MM.1S (cell line): ENCODE measurements around the gene LDLRAD4.

Experiments used
- DNase-seq: peaks from one replicate; pipeline ENCODE4 v3.0.0-alpha.2; 2015
- H2AFZ ChIP-seq: fragments of 300-600 bp; sonication (generic); 2 replicates; pipeline ENCODE4 v1.6.0; 2016; ENCODE audit warnings: antibody characterized with exemption, low read length
- H3F3A ChIP-seq: fragments of 300-600 bp; sonication (generic); 2 replicates; pipeline ENCODE4 v1.6.1; 2016; ENCODE audit warnings: mild to moderate bottlenecking, antibody characterized with exemption, low read length, moderate library complexity, mixed read lengths; ENCODE audit not compliant: insufficient read depth
- H3K27ac ChIP-seq: fragments of 300-600 bp; sonication (generic); 2 replicates; pipeline ENCODE4 v1.5.1; 2016; ENCODE audit warnings: mild to moderate bottlenecking, low read length
- H3K27me3 ChIP-seq: fragments of 300-600 bp; sonication (generic); replicated peaks from 2 replicates; pipeline ENCODE4 v1.6.0; 2016; ENCODE audit warnings: low read length; ENCODE audit not compliant: insufficient read depth
- H3K36me3 ChIP-seq: fragments of 300-600 bp; sonication (generic); replicated peaks from 2 replicates; pipeline ENCODE4 v1.6.1; 2016; ENCODE audit warnings: mild to moderate bottlenecking, low read length, mixed read lengths; ENCODE audit not compliant: insufficient read depth
- H3K4me1 ChIP-seq: fragments of 300-600 bp; sonication (generic); 2 replicates; pipeline ENCODE4 v1.6.1; 2016; ENCODE audit warnings: low read length, mixed read lengths
- H3K4me2 ChIP-seq: fragments of 300-600 bp; sonication (generic); 2 replicates; pipeline ENCODE4 v1.6.0; 2016; ENCODE audit warnings: low read depth, low read length
- H3K4me3 ChIP-seq: fragments of 300-600 bp; sonication (generic); 2 replicates; pipeline ENCODE4 v1.5.1; 2016; ENCODE audit warnings: low read length, mixed read lengths
- H3K79me2 ChIP-seq: fragments of 300-600 bp; sonication (generic); 2 replicates; pipeline ENCODE4 v1.6.1; 2016; ENCODE audit warnings: mixed run types, low read length, mixed read lengths
- H3K9ac ChIP-seq: fragments of 300-600 bp; sonication (generic); 2 replicates; pipeline ENCODE4 v1.6.1; 2016; ENCODE audit warnings: low read length, mixed read lengths
- H3K9me2 ChIP-seq: fragments of 300-600 bp; sonication (generic); replicated peaks from 2 replicates; pipeline ENCODE4 v1.6.1; 2016; ENCODE audit warnings: mild to moderate bottlenecking, low read length, mixed read lengths; ENCODE audit not compliant: insufficient read depth
- H3K9me3 ChIP-seq: fragments of 300-600 bp; sonication (generic); replicated peaks from 2 replicates; pipeline ENCODE4 v1.6.1; 2016; ENCODE audit warnings: mild to moderate bottlenecking, low read length, mixed read lengths; ENCODE audit not compliant: insufficient read depth
- H4K20me1 ChIP-seq: fragments of 300-600 bp; sonication (generic); 2 replicates; pipeline ENCODE4 v1.6.1; 2016; ENCODE audit warnings: mild to moderate bottlenecking, low read length, moderate library complexity, mixed read lengths; ENCODE audit not compliant: insufficient read depth
- EZH2 ChIP-seq: fragments of 300-600 bp; sonication (generic); optimal IDR thresholded peaks from 2 replicates; pipeline ENCODE3; 2017; ENCODE audit warnings: low read depth, mild to moderate bottlenecking, antibody characterized with exemption, low read length, mixed read lengths
- EZH2phosphoT487 ChIP-seq: fragments of 300-600 bp; sonication (generic); IDR thresholded peaks from 2 replicates; pipeline ENCODE4 v1.6.1; 2018; ENCODE audit warnings: antibody characterized with exemption, low read length
- TF ChIP-seq, protein P1 (sequence below): fragments of 300-600 bp; sonication (generic); IDR thresholded peaks from 2 replicates; pipeline ENCODE4 v1.5.1; 2016; ENCODE audit warnings: antibody characterized with exemption, low read length, mixed read lengths

The LDLRAD4 gene

DNA sequence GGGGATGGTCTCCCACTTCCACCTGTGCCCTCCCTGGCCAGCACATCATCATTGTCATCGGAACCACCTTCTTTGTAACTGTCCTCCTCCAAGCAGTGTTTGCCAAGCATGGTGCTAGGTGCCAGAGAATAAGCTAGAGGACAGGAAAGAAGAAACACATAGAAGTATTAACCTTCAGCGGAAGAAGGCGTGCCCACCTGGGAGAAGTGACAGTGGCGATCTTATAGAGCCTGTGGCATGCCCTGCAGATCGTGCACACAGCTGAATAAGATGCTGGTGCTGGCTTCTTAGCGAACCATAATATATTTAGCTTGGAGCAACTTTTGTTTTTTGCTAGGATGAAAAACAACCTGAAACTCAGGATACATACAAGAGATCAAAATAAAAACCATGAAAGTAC is 359.8 kb downstream of the LDLRAD4 start:
- no peaks in the 10 kb centered on the region for H4K20me1 ChIP-seq
- no peaks in the 10 kb centered on the region for H3K79me2 ChIP-seq
- H3K27ac ChIP-seq = no peak overlapping the region
- no peak overlapping the region for H3K4me3 ChIP-seq
- no peak for TF ChIP-seq EZH2
- TF ChIP-seq, protein P1, sequence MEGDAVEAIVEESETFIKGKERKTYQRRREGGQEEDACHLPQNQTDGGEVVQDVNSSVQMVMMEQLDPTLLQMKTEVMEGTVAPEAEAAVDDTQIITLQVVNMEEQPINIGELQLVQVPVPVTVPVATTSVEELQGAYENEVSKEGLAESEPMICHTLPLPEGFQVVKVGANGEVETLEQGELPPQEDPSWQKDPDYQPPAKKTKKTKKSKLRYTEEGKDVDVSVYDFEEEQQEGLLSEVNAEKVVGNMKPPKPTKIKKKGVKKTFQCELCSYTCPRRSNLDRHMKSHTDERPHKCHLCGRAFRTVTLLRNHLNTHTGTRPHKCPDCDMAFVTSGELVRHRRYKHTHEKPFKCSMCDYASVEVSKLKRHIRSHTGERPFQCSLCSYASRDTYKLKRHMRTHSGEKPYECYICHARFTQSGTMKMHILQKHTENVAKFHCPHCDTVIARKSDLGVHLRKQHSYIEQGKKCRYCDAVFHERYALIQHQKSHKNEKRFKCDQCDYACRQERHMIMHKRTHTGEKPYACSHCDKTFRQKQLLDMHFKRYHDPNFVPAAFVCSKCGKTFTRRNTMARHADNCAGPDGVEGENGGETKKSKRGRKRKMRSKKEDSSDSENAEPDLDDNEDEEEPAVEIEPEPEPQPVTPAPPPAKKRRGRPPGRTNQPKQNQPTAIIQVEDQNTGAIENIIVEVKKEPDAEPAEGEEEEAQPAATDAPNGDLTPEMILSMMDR = no peak
- TF ChIP-seq EZH2phosphoT487 = no peak
- H3K36me3 ChIP-seq = no peaks in the 10 kb centered on the region
- H3K27me3 ChIP-seq = no peaks in the 10 kb centered on the region
- no peaks in the 10 kb centered on the region for H3K9me3 ChIP-seq
- no peaks in the 10 kb centered on the region for H3K4me1 ChIP-seq
- no peak overlapping the region for H3K4me2 ChIP-seq
- H3K9me2 ChIP-seq = no peaks in the 10 kb centered on the region
- H3K9ac ChIP-seq = no peak overlapping the region
- no peak for DNase-seq
- no peaks in the 10 kb centered on the region for H3F3A ChIP-seq
- H2AFZ ChIP-seq = no peak overlapping the region

DNA sequence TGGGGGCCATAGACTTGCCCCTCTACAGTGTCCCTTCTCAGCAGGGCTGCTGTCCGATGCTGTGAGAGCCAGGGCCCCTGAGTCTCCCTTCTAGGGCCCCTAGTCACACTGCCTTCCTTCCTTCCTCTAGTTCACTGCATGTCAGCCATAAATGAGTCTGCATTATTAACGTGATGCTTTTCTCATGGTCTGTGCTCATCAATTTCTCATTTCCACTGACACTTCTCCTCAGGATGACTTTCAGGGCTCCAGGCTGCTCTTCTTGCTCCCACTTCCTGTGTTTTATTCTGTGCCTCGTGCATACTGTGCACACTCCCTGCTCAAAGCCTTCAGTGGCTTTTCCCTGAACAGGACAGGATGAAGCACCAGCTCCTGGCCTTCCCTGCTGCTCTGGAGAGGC is 361.3 kb downstream of the LDLRAD4 start:
- Histone ChIP-seq H3K9me2 (no peaks in the 10 kb centered on the region), H3K79me2 (no peaks in the 10 kb centered on the region), H3K4me1 (no peaks in the 10 kb centered on the region), H3K4me2 (no peak overlapping the region), H4K20me1 (no peaks in the 10 kb centered on the region), H3K4me3 (no peak overlapping the region), H3K27me3 (no peaks in the 10 kb centered on the region), H3K27ac (no peak overlapping the region), H3K9me3 (no peaks in the 10 kb centered on the region), H2AFZ (no peak overlapping the region), H3K36me3 (no peaks in the 10 kb centered on the region), H3K9ac (no peak overlapping the region), H3F3A (no peaks in the 10 kb centered on the region)
- TF ChIP-seq EZH2phosphoT487 (no peak), EZH2 (no peak)
- TF ChIP-seq, protein P1 = no peak
- no peak for DNase-seq

DNA sequence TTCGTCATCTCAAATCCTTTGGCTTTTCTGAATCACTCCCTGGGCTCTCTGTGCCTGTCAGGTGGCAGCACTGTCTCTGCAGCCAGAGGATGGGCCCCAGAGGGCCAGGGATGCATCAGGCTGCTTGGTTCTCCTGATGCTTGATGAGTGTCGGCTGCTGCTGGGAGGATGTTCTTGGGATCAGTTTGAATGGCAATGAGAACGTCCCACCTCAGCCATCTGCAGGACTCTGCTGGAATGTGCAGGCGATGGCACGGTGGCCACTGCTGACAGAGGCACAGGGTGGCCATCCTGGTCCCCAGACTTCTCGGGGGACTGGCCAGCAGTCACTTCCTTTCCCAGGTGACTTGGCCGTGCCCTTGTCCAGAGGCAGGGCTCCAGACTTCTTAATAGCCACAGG is 361.8 kb downstream of the LDLRAD4 start:
- H3K9me2 ChIP-seq = no peaks in the 10 kb centered on the region
- H2AFZ ChIP-seq = no peak overlapping the region
- H3K4me1 ChIP-seq = no peaks in the 10 kb centered on the region
- H4K20me1 ChIP-seq = no peaks in the 10 kb centered on the region
- no peaks in the 10 kb centered on the region for H3K27me3 ChIP-seq
- no peak for DNase-seq
- H3K79me2 ChIP-seq = no peaks in the 10 kb centered on the region
- no peaks in the 10 kb centered on the region for H3F3A ChIP-seq
- H3K27ac ChIP-seq = no peak overlapping the region
- TF ChIP-seq EZH2 (no peak), EZH2phosphoT487 (no peak)
- TF ChIP-seq, protein P1 = no peak
- no peaks in the 10 kb centered on the region for H3K36me3 ChIP-seq
- no peaks in the 10 kb centered on the region for H3K9me3 ChIP-seq
- no peak overlapping the region for H3K9ac ChIP-seq
- no peak overlapping the region for H3K4me2 ChIP-seq
- H3K4me3 ChIP-seq = no peak overlapping the region
